ENCODE data around the gene RBM4.

The RBM4 gene

DNA sequence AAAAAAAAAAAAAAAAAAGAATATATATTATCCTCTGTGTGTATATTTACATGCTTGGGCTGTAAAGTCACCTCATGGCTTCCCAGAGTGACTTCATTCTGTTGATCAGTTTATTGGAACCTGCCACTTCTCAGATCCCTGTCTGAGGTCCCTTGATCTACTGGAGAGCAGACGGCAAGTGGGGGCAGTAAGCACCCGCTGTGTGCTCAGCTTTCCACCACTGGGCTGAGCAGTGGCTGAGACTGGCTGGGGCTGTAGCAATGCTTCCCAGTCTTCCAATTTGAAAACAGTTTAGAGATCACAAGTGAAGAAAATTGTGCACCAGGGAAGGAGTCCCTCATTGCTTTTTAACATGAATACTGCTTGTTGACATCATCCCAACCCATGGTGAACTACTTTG lies 46.1 kb downstream of the RBM4 start:
- H3K4me3 ChIP-seq (ENCODE audit: low read depth, low read length), result no peak overlapping the region
- no peak for TF ChIP-seq CTCF (IDR thresholded peaks at IDR 0.05; ENCODE audit: low read depth, low read length, missing control alignments)
- H3K27ac ChIP-seq, result no peak overlapping the region
- no peaks in the 10 kb centered on the region for H3K27me3 ChIP-seq (replicated peaks)
- no peak for DNase-seq
- no peaks in the 10 kb centered on the region for H3K36me3 ChIP-seq (replicated peaks)
- in situ Hi-C loops (cut with HindIII; ENCODE audit: low pct_ligation_motif_present, low sequenced_read_pairs), result no loop called here

GRCh38 chr11:66685276-66686099 lies 47.0 kb downstream of the RBM4 start:
- no peak for DNase-seq
- Histone ChIP-seq H3K27me3 (replicated peaks) (no peaks in the 10 kb centered on the region), H3K36me3 (replicated peaks) (no peaks in the 10 kb centered on the region), H3K4me3 (ENCODE audit: low read depth, low read length) (no peak overlapping the region), H3K27ac (no peak overlapping the region)
- no peak for TF ChIP-seq CTCF (IDR thresholded peaks at IDR 0.05; ENCODE audit: low read depth, low read length, missing control alignments)
- in situ Hi-C loops (cut with HindIII; ENCODE audit: low pct_ligation_motif_present, low sequenced_read_pairs), result no loop called here

DNA sequence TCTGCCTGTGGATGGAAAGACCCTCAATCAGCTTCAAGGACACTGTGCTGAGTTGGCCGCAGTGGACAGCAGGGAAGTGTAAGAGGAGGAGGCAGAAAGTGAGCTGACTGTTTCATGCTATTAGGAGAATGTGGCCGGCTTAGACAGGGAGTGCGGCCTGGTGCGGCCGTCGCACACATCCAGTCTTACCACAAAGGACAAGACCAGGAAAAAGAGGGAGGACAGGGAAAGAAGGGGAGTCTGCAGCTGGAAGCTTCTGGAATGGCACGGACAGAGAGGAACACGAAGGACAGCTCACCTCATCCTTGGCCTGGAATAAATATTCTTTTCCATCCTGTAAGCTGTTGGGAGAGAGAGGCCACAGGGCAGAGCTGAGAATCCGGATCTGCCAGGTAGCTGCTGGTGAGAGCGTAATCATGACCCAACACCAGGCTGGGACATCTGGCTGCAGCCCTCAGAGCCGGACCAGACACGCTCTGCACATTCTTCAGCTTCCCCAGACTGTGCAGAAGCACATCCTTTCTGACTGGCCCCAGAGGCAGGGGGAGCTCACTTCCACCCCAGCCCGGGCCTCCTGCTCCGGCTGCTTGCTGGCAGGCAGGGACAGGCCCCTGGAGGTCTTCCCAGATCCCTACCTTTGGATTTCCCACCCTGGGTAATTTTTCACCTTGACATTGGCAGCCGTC lies 47.7 kb downstream of the RBM4 start:
- H3K36me3 ChIP-seq (replicated peaks), result no peaks in the 10 kb centered on the region
- no peaks in the 10 kb centered on the region for H3K27me3 ChIP-seq (replicated peaks)
- no peak overlapping the region for H3K27ac ChIP-seq
- no peak for DNase-seq
- in situ Hi-C loops (cut with HindIII; ENCODE audit: low pct_ligation_motif_present, low sequenced_read_pairs), result no loop called here
- no peak for TF ChIP-seq CTCF (IDR thresholded peaks at IDR 0.05; ENCODE audit: low read depth, low read length, missing control alignments)
- no peak overlapping the region for H3K4me3 ChIP-seq (ENCODE audit: low read depth, low read length)

DNA sequence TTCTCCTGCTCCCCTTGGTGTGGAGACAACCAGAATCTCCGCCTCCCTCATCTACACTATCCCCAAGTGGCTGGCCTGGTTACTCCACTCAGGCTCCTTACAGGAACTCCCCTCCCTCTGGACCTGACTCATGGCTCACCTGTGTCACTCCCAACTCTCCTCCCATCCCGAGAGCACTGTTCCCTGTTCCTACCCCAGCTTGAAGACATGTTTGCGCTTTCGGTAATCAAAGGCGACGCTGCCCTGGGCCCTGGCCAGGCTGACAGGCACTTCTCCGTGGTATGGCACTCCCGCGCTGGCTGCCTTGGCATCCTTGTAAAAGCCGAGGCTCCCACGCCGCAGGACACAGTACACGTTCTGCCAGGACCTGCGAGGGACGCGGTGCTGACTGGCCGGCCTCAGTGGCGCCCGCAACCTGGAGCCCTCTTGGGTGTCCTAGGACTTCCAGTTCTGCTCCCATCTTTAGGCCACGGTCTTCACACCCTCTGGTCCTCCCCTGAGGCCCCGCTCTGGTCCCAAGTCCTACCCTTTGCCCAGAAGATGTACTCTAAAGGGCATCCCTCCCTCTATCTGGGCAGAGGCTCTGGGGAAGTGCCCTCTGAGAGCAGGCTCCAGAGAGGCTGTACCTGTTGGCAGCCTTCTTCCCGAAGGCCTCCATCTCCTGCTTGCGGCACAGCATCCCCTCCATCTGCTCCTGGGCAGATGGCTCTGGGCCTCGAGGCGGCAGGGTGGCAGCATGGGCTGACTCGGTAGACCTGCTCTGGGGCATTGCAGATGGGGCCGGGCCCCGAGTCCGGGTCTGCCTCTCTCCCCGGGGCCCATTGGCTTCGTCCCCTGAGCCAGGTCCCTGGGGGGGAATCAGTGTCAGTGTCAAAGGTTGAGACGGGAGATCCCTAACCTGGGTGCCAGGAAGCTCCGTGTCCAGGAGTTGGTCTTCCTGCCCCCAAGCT lies 48.6 kb downstream of the RBM4 start:
- in situ Hi-C loops (cut with HindIII; ENCODE audit: low pct_ligation_motif_present, low sequenced_read_pairs), result no loop called here
- Histone ChIP-seq H3K4me3 (ENCODE audit: low read depth, low read length) (no peak overlapping the region), H3K27me3 (replicated peaks) (no peaks in the 10 kb centered on the region), H3K36me3 (replicated peaks) (no peaks in the 10 kb centered on the region), H3K27ac (no peak overlapping the region)
- TF ChIP-seq CTCF (IDR thresholded peaks at IDR 0.05; ENCODE audit: low read depth, low read length, missing control alignments), result no peak
- DNase-seq, result no peak

- Histone ChIP-seq H3K36me3 (replicated peaks) (no peaks in the 10 kb centered on the region), H3K27ac (no peak overlapping the region), H3K27me3 (replicated peaks) (no peaks in the 10 kb centered on the region), H3K4me3 (ENCODE audit: low read depth, low read length) (no peak overlapping the region)
- no peak for TF ChIP-seq CTCF (IDR thresholded peaks at IDR 0.05; ENCODE audit: low read depth, low read length, missing control alignments)
- DNase-seq, result no peak
- in situ Hi-C loops (cut with HindIII; ENCODE audit: low pct_ligation_motif_present, low sequenced_read_pairs), result no loop called here
These were observed 49.4 kb downstream of the RBM4 start for GRCh38 chr11:66687831-66688281.
